ENCODE measurements around the gene SRP68.

GRCh38 chr17:76009447-76009846, 62.9 kb downstream of the SRP68 start:
- no peak for TF ChIP-seq CTCF (IDR thresholded peaks at IDR 0.05)
- TF ChIP-seq EZH2 (IDR thresholded peaks at IDR 0.05): no peak

All from neural progenitor cell (in vitro differentiated cells).